IPS DF 4.7 (cell line): ENCODE results near the gene LDLRAD2.

Source experiments
- DNase-seq: peaks from one replicate; pipeline ENCODE4 v3.0.0-alpha.2; 2013; ENCODE audit warnings: low spot score; ENCODE audit errors: extremely low read depth

The LDLRAD2 gene

DNA sequence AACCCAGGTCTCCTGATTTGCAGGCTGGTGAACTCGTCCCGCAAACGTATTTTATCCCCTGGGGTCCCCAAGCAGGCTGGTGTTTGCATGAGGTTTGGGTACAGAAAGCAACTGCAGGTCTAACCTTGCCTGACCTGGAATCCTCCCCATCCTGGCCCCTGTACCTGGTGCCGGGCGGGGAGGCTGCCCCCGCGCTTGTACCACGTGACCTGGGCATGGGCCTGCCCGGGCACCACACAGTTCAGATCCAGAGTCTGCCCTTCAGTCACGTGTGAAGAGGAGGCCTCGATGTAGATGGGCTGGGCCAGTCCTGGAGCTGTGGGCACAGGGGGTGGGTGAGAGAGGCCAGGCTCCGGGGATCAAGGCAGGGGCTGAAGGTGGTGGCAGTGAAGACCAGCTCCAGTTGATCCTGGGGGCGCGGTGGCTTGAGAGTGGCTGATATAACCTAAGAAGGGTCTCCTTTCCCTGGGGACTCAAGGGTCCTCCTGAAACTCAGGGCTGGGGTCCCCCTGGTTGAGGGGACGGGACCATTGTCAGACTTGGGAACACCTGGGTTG, 30.6 kb downstream of the LDLRAD2 start:
- no peak for DNase-seq

- DNase-seq, result no peak
Measured at GRCh38 chr1:21843208-21843607, 31.1 kb downstream of the LDLRAD2 start.

- no peak for DNase-seq
Measured at GRCh38 chr1:21843996-21844395, 31.9 kb downstream of the LDLRAD2 start.

- no peak for DNase-seq
Measured at GRCh38 chr1:21845646-21846641, 33.9 kb downstream of the LDLRAD2 start.

GRCh38 chr1:21847223-21848205, 35.4 kb downstream of the LDLRAD2 start:
- DNase-seq, result no peak

DNA sequence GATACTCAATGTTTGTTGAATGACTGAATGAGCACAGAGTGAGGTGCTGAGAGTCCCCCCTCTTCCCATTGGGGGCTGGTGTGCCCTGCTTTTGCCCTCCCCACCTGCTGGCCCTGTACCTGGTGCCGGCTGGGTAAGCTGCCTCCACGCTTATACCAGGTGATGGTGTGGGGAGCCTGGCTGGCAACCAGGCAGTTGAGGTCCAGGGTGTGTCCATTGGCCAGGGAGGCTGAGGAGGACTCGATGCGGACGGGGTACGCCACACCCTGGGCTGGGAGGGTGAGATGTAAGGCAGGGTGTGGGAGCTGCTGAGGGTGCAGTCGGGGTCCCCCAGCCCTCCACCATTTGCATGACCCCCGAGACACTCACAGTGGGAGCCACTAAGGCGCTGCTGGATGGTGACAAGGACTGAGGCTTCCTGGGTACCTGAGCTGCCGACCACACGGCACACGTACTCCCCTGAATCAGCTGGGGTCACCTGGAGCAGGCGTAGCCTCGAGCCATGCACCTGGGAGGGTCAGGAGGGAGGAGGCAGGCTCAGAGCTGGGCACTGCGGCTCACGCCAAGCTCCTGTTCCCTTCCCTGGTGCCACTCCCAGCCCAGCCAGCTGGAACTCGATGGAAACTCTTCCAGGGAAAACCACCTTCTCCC, 36.6 kb downstream of the LDLRAD2 start:
- DNase-seq, result no peak

GRCh38 chr1:21849909-21850576, 38.0 kb downstream of the LDLRAD2 start:
- no peak for DNase-seq

- no peak for DNase-seq
Measured at GRCh38 chr1:21851430-21852250, 39.6 kb downstream of the LDLRAD2 start.

DNA sequence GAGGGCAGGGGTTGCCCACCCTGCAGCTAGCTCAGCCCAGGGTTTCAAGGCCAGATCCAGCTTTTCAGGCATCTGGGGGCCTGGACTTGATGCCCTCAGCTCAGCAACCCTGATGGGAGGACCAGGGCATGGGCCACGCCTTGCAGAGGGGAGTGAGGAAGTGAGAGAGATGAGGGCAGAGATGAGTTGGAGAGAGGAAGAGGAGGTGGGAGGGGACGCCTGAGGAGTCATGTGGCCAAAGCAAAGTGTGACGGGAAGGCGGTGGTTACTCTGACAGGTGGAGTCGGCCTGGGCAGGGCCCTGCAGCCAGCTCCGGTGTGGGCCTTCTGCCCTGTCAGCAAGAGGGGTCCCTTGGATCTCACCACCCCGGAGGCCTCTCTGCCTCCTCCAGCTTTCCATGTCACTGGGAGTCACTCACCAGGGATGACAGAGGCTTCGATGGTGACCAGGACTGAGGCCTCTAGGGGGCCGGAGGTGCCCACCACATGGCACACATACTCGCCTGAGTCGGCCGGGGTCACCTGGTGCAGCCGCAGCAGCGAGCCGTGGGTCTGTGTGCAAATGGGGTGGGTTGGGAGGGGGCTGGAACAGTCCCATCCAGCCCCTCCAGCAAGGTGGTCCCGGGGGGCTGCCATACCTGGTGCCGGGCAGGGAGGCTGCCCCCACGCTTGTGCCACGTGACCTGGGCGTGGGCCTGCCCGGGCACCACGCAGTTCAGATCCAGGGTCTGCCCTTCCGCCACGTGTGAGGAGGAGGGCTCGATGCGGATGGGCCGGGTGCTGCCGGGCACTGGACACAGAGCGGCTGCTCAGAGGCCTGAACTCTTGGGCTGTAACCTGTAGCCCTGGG, 40.4 kb downstream of the LDLRAD2 start:
- DNase-seq, result no peak

DNA sequence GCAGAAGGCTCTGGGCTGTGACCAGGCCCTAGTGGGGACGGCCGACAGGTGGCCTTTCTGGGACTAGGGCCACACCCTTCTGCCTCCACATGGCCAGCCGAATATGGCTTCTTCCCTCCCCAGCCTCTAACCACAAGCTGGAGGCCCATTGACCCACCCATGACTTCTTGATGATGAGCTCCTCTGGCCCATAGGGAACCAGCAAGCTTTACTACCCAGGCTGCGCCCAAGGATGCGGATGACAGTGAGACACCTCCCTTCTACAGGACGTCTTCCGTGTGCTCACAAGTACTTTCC, 41.0 kb downstream of the LDLRAD2 start:
- no peak for DNase-seq

- no peak for DNase-seq
Measured at GRCh38 chr1:21854090-21854750, 42.2 kb downstream of the LDLRAD2 start.

- DNase-seq, result no peak
Measured at GRCh38 chr1:21854751-21855131, 42.7 kb downstream of the LDLRAD2 start.

DNA sequence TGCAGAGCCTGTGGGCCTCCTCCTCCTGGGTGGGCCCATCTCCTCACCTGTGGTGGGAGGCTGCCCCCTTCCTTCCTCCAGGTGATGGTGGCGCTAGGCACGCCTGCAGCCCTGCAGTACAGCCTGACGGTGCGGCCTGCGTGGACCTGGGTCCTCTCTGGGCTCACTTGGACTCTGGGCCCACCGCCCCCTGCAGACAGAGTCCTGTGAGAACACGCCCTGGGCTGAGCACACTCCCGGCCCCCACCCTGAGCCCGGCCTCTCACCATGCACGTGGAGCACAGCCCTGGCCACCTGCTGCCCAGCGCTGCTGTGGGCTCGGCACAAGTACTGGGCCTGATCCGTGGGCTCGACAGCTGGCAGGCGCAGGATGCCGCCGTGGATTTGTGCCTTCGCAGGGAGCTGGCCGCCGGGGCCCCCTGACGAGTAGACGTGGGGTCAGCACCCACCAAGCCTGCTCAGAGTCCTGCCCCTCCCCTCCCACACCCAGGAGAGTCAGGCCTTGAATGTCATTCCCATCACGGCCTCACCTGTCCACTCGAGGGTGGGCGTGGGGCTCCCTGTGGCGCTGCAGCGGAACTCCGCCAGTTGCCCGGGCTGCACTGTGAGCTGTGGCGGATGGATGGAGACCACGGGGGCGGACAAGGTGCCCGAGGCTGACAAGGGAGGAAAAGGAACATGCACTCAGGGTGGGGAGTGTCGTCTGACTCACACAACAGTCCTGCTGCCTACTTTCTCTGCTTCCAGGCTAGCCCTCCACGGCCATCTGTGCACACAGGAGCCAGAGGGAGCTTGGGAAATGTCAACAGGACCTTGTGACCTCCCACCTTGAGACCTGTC, 43.4 kb downstream of the LDLRAD2 start:
- no peak for DNase-seq

DNA sequence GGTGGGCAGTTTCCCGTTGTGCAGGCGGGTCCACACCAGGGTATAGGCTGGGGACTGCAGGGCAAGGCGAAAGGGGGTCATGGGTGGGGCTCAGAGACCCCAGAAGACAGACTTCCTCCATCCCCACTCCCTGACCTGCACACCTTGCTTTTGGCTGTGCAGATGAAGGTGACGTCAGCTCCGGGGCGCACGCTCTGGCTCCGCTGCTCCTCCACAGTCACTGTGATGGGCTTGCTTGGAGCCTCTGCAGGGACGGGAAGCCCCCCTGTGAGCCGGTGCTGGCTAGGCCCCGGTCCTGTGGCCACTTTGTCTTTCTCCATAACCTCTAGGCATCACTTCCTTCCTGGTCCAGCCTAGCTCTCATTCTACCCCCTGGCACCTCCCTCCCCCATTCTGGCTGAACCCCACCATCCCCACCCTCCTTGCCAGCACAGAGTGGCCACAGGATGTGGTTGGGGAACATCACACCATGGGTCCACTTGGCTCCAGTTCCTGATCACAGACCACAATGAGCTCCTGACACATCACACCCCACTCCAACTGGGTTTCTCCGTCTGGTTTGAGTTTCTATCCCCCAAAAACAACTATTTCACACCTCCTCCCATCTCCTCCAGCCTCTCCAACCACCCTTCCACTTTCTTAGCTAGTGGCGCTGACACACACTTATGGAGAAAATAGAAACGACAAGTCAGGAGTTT, 45.2 kb downstream of the LDLRAD2 start:
- DNase-seq, result no peak

- DNase-seq, result no peak
Measured at GRCh38 chr1:21857840-21858670, 46.0 kb downstream of the LDLRAD2 start.

DNA sequence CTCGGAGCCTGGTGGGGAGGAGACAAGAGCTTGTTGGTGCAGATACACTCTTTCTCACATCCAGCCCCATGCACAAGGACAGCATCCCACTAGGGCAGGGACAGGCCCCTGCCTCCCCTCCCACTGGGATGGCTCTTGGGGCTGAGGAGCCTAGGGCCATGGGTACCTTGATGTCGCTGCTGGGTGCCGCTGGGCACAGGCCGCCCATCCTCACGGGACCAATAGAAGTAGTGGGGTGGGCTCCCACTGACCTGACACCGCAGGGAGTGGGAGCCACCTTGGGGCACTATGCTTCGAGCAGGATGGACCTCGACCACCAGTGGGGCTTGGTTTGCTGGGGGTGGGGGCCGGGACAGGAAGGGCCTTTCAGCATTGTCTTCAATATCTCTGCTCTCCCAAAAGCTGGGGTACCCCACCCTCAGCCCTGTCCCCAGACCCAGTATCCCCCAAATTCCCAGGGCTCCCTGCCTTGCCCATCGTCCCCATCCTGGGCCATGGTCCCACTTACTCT, 47.7 kb downstream of the LDLRAD2 start:
- DNase-seq, result no peak
